HG03039 (cell line): ENCODE measurements around the gene SIT1.
"Not testable (repeated sequence)": the region's sequence is repeated elsewhere in the genome, so short reads cannot be mapped to it uniquely, and the experiment has no call there.

Experiments
- ATAC-seq: cut with Tn5 transposase; IDR thresholded peaks from one replicate; pipeline ENCODE4 v1.9.1; 2021; ENCODE audit warnings: mild to moderate bottlenecking, moderate library complexity; ENCODE audit not compliant: unreplicated experiment

Gene SIT1

DNA sequence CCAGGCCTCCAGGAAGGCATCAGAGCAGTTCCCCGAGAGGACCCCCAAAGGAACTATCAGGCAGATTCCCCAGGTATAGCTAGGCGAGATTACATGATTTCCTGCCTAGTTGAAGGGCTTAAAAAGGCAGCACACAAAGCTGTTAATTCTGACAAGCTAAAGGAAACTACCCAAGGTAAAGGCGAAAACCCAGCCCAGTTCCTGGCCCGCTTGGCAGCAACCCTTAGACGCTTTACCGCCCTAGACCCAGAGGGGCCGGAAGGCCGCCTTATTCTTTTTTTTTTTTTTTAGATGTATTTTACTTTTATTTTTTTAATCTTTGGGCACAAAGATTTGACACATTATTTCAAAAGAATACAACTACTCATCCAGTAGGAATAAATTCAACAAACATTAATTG lies 12.0 kb downstream of the SIT1 start:
- ATAC-seq = not testable (repeated sequence)

DNA sequence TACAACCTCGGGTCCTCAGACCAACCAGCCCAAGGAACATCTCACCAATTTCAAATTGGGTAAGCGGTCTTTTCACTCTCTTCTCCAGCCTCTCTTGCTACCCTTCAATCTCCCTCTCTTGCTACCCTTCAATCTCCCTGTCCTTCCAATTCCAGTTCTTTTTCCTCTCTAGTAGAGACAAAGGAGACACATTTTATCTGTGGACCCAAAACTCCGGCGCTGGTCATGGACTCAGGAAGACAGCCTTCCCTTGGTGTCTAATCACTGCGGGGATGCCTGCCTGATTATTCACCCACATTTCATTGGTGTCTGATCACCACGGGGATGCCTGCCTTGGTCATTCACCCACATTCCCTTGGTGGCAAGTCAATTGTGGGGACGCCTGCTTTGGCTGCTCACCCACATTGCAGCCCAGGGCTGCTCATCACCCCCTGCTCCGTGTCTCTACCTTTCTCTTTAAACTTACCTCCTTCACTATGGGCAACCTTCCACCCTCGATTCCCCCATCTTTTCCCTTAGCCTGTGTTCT lies 13.2 kb downstream of the SIT1 start:
- not testable (repeated sequence) for ATAC-seq

DNA sequence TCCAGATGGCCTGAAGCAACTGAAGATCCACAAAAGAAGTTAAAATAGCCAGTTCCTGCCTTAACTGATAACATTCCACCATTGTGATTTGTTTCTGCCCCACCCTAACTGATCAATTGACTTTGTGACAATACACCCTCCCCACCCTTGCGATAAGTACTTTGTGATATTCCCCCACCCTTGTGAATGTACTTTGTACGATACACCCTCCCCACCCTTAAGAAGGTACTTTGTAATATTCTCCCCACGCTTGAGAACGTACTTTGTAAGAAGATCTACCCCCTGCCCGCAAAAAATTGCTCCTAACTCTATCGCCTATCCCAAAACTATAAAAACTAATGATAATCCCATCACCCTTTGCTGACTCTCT lies 13.9 kb downstream of the SIT1 start:
- ATAC-seq = not testable (repeated sequence)

DNA sequence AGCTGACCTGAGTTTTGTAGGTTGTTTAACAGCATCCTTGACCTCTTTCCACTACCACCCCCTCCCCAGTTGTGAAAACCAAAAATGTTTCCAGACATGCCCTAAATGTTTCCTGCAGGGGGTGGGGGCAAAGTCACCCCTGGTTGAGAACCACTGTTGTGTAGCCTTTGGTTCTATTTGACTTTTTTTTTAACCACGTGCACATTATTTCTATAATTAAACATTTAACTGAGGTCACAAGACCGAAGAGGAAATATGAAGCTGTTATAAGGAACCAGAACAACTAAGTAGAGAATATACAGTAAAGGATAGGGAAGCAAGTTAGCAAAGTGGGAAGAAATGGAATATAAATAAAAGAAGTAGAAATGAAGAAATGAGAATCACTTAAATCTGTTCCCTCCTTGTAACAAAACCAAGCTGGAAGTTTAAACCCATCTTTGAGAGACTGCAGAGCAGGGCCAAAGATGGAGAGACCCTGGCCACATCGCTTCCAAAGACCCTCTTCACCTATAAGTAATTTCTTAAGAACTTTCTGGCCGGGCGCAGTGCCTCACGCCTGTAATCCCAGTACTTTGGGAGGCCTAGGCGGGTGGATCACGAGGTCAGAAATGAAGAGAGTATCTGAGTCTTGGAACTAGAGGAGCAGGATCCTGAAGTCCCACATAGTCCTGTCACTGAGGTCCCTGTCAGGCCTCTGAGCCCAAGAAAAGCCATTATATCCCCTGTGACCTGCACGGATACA lies 14.4 kb downstream of the SIT1 start:
- no peak for ATAC-seq

DNA sequence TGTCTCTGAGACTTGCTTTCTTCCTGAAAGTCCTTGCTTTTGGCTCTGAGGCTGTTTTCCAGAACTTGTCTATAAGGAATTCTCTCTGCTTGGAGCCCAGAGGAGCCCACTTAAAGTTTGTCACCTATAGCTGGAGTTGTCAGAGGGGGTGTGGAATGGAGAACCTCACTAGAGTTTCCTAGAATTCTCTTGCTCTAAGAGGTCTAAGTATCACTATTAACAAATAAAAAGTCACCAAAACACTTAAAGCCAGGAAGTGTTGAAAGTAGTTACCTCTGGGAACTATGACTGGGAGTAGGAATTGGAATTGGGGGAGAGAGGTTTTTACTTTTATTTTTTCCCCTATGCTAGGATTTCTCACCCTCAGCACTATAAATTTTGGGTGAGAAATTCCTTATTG lies 15.0 kb downstream of the SIT1 start:
- ATAC-seq = no peak

DNA sequence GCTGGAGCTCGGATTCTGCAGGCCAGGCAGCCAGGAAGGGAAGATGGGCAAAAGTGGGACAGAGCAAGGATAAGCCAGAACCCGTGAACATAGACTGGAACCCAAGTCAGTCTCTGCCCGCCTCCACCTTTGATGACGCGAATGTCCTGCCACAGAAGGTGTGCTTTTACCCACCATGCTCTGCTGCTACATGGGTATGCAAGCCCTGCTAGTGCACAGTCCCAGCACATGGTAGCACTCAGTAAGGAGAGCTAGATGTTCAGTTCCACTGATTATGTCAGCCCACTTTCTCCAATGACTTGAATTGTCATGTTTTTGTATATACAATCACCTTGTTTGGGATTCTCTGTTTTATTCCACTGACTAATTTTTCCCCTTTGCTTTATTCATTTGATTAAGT lies 21.1 kb downstream of the SIT1 start:
- ATAC-seq = no peak

DNA sequence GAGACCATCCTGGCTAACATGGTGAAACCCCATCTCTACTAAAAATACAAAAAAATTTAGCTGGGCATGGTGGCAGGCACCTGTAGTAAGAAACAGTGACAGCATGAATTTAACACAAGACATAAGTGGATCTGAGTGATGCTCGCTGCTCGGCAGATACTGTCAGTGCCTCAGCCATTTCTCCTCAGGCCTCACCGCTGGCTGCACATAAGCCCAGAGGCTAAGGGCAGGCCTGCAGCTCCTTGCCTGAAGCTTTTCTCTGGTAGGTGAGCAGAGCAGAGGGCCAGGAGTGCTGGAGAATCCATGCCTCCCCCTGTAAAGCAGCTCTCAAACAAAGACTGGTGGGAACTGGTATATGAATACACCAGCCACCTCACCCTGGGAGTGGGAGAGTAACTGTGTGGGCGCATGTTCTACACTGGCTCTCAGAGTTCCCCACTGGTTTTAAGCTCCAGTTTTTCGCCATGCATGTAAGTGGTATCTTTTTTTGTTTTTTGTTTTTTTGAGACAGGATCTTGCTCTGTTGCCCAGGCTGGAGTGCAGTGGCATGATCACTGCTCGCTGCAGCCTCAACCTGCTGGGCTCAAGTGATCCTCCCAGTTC lies 22.2 kb downstream of the SIT1 start:
- ATAC-seq = no peak

DNA sequence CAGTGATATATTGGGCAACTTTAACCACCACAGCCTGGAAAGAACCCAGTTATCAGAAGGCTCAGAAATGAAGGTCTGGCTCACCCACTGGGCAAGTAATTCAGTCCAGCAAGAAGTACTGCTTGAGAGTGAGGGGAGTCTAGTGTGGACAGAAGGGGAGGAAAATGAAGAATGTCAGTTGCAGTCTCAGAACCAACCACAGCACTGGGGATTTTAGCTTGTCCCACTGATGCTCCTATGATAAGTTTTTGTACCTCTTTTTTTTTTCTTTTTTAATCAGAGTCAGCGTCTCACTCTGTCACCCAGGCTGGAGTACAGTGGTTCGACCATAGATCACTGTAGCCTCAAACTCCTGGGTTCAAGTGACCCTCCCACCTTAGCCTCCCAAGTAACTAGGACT lies 23.2 kb downstream of the SIT1 start:
- no peak for ATAC-seq

DNA sequence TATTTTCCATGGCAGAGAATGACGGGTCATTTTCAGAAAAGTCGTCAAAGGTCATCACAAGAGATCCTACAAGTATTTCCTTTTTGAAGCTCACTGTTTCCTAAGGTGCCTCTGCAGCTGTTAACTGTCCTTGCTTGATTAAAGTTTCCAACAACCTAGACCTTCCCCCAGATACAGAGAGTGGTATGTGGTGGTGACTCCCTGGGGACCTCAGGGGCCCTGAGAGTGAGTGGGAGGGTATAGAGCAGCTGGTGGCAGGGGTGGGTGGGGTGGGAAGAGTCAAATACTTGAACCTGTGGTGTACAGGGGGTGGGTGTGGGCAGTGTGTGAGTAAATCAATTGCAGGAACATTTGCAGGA lies 31.0 kb downstream of the SIT1 start:
- ATAC-seq = no peak

DNA sequence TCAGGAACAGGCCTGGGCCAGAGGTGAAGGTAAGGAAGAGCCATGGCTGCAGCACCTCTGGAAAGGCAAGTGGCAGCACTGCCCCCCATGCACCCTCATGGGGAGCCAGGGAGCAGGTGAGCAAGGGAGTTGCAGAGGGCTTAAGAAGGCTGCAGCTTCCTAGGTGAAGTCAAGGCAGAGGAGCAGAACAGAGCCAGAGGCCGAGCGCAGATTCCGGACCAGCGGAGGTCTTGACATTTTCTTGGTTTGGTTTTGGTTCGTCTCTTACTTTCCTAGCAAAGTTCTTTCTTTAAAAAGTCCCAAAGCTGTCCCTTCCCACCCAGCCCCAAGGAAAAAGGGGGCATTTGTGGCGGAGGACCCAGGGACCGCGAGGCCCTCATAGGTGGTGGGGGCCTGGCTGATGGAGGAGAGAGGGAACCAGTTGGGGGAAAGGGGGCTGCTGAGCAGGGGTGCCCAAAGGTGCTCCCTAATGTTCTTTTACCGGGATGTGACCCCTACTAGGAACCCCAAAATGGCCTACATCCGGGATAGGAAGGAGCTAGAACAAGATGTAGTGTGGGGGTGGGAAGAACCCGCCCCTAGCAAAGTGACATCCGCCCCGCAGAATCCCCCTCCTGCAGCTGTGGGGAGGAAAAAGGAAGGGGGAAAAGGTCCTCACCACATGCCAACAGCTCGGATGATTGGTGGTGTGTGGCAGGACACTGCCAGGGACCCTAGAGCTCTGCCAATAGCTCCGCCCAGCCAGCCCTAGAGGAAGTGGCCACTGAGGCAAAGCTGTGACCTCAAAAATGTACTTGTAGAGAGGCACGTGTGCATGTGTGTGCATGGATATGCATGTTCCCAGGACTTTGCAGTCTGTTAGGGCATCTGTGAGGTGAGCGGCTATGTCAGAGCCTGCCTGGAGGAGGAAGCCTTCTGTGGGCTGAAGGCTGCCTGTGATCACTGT lies 31.6 kb downstream of the SIT1 start:
- no peak for ATAC-seq

DNA sequence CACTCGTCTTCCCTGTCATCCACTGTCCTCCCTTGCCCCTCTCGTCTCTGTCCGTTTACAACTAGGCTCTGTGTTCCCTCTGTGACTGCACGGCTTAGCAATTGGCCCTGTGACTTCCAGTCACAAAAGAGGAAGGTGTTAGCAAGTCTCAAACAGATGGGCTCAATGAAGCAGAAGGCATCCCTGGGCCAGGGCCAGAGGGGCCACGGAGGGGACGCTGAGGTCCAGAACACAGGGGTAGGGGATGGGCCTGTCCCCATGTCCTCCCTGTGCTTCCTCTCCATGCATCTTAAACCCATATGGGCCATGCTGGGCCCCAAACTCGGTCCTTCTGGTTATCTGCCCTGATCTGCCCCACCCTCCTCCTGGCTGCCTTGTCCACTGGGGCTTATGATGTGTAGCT lies 32.4 kb downstream of the SIT1 start, which contains the start of gene CD72:
Gene CD72, minus strand, starts transcription at position 89 of the 403 bp plus-strand sequence. CDS start 110 bp downstream, outside the sequence.
- ATAC-seq = no peak

DNA sequence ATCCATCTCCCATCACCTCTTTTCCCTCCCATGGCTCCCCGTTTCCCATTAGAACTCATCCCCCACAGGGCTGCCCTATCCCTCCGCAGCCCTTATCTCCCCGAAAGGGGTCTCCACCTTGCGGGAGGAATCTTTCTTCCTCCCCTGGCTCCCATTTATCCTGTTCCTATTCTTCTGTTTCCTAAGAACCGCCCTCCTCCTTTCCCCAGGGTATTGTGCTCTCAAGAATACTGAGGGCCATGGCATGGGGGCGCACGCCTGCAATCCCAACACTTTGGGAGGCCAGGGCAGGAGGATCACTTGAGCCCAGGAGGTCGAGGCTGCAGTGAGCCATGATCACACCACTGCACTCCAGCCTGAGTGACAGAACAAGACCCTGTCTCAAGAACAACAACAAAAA lies 33.2 kb downstream of the SIT1 start:
- no peak for ATAC-seq

DNA sequence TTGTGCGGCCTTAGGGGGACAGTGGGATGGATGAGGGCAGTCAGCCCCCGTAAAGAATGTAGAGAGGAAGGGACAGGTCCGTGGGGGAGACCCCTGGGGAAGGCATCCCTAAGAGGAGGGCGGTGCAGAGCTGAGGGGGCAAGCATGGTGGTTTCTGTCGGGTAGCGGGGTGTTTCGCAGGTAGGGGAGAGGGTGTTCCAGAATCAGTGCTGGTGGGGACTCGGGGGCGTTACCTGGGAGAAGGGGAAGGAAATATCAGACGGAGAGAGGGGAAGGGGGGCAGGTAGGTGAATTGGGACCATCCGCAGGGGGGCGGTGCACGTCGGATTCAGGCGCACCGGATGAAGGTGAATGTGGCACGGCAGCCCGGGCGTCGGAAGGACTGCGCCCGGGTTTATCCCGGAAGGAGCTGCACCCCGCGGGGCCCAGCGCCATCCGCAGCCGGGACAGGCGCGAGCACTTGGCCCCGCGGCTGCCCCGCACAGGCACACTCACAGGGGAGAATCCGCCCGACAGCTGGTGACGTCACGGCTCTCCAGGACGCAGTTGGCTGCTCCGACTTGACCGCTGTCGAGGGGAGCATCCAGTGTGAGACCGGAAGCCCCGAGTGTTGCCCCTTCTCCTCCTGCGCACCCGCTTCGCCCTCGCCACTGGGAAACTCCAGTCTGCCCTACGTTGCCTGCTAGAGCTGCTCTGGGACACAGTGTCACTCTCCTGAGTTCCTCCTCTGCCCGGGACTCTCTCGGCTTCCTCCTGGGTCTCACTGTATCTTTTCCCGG lies 33.9 kb downstream of the SIT1 start:
- no peak for ATAC-seq

DNA sequence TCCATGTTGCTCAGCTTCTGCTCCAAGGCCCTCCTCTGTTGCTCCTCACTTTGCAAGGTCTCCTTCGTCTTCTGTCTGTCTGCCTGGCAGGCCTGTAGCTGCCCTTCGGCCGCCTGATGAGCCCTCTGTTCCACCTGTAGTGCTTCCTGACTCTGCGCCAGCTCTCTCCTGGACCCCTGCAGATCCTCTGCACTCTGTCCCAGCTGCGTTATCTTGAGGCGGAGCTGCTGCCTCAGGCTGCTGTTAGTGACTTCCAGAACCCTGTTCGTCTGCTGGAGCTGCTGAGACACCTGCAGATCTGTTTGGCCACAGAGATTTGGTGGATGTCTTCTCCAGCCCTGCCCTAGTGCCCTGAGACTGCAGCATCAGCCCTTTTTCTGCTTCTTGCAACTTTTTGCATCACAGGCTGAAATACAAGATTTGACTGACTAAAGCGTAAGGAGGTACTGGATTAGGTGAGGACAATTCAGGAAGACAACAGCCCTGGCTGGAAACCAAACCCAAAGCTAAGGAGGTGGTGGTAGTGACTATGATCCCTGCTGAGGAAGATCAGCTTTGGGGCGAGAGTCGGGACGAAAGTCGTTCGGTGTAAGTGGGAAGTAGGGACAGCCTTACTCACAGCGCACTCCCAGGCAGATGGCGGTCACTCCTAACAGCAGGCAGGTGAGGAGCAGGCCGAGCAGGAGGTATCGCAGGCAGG lies 34.6 kb downstream of the SIT1 start:
- no peak for ATAC-seq

DNA sequence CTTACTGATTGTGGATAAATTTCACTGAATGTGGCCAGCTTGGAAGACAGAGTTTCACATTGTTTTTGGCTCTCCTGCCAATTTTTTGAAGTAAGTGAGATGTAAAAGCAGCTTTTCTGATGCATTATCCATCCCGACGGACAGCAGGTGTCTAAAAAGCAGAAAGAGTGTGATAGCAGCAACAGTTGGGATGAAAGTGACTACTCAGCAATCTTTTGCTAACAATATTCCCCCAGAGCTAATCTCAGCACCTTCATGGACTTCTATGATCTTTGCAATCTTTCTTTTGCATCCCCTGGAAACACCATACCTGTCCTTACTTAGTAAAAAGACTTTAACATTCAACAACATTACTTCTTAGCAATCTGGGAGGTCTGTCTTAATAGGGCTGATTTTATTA lies 37.9 kb downstream of the SIT1 start:
- ATAC-seq = no peak

DNA sequence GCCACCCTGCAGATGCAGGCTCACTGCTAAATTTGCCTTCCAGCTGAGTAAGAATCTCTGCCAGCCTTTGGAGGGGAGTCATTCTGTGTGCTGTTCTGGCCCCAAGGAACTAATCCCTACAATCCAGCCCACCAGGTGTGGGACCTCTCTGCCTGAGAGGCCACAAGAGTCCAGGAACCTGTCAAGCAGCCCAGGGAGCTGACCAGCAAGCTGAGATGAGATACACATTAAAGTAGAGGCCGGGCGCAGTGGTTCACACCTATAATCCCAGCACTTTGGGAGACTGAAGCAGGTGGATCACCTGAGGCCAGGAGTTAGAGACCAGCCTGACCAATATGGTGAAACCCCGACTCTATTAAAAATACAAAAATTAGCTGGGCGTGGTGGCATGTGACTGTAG lies 38.7 kb downstream of the SIT1 start:
- ATAC-seq = not testable (repeated sequence)

DNA sequence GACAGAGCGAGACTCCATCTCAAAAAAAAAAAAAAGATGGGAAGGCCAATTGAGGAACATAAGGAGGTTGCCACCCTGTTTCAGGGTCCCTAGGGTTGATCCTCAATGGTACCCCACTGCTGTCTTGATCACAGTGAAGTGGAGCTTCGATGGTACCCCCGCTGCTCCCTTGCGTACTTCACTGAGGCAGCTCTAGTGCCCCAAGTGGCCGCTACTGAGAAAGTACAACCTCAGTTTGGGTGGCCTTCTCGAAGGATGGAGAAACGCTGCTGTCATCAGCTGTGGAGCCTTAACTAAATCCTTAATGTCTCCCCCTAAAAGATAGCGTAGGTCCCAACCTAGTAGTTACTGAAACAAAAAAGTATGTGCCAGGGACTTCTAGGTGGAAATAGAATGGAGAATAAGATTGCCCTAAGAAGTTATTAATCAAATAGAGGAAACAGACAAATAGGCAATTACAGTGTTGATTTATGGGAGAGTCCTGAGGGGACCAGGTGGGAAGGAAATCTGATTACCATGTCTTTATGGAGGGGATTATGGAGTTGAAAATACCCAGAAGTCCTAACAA lies 39.4 kb downstream of the SIT1 start:
- no peak for ATAC-seq

DNA sequence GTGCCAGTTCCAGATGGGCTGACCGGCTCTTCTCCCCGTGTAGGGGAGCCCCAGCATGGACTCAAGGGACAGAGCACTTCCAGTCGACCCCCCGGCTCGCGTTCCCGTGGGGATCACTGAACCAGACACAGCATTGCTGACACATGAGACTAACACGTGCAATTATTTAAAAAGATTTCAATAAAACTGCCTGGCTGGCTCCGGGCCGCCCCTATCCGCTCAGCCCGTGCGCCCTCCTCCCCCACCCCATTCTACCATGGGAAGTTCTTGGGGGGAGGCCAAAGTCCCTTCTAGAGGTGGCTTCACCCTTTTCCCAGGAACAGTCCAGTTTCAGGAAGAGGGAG lies 40.9 kb downstream of the SIT1 start:
- ATAC-seq = no peak

DNA sequence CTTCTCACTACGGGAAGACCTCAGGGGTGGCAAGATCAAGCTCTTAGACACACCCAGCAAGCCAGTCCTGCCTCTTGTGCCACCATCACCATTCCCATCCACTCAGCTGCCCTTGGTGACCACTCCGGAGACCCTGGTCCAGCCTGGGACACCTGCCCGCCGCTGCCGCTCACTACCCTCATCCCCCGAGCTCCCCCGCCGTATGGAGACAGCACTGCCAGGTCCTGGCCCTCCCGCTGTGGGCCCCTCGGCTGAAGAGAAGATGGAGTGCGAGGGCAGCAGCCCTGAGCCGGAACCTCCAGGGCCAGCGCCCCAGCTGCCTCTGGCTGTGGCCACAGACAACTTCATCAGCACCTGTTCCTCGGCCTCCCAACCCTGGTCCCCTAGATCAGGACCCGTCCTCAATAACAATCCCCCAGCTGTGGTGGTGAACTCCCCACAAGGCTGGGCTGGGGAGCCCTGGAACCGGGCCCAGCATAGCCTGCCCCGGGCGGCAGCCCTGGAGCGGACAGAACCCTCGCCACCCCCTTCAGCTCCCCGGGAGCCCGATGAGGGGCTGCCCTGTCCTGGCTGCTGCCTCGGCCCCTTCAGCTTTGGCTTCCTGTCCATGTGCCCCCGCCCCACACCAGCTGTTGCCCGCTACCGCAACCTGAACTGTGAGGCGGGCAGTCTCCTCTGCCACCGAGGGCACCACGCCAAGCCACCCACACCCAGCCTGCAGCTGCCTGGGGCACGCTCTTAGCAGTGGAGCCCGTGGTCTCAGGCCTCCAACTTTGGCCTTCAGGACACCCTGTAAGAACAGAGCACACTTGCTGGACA lies 41.5 kb downstream of the SIT1 start:
- no peak for ATAC-seq
